Occipital lobe (tissue), 2 donors: ENCODE results near the gene LRMDA. TPM values are rescaled to one million over a fixed set of nuclear protein-coding genes. Genes with fewer than 3 reads are reported as not detected.

Experiments
- DNase-seq: peaks from one replicate; lab custom pipeline; 2025; lab: John Stamatoyannopoulos, UW
- total RNA-seq: library from RNA; depleted of rRNA; stranded (reverse); fragments of >200 nt; gene quantifications from one replicate; pipeline ENCODE4 v1.2.3, GENCODE V29; 2014

Gene LRMDA
- 0.62 TPM for total RNA-seq

- no peak for DNase-seq
Measured at GRCh38 chr10:75431180-75432111, at the start of gene LRMDA. Gene LRMDA, plus strand, starts transcription at chr10:75431624.

- DNase-seq: no peak
Measured at GRCh38 chr10:75386128-75386527, 45.3 kb upstream of the LRMDA start.

- no peak for DNase-seq
Measured at GRCh38 chr10:75388082-75388481, 43.3 kb upstream of the LRMDA start.

DNA sequence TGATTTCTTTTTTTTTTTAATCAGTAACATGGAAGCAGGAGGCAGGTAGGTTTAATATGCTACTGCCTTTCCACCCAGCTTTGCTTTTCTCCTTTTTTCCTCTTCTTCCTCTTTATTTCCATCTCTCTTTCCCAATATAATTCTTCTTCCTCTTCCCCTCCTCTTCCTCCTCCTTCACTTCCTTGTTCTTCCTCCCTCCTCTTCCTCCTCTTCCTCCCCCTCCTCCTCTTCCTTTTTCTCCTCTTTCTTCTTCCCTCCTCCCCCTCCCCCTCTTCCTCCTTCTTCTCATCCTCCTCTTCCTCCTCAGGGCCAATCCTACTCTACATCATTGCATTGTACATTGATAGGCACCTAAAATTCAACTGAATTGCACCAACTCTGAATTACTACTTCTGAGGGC is 41.2 kb upstream of the LRMDA start:
- no peak for DNase-seq

GRCh38 chr10:75392271-75392670 is 39.2 kb upstream of the LRMDA start:
- no peak for DNase-seq

DNA sequence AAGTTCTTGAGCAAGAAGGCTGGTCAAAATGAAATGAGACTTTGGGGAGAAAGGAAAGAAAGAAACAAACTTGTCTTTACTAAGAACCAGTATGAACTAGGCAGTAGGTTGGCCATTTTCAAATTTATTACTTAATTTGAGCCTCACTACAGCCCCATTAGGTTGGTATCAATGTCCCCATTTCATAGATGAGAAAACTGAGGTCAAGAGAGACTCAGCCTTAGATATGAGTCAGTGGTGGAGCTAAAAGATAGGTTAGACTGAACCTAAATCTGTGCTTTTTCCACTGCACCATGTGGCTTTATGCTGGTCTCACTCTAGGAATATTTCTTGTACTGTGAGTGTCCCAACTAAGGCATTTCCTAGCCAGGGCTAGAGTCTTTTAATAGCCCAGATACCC is 38.7 kb upstream of the LRMDA start:
- no peak for DNase-seq

DNA sequence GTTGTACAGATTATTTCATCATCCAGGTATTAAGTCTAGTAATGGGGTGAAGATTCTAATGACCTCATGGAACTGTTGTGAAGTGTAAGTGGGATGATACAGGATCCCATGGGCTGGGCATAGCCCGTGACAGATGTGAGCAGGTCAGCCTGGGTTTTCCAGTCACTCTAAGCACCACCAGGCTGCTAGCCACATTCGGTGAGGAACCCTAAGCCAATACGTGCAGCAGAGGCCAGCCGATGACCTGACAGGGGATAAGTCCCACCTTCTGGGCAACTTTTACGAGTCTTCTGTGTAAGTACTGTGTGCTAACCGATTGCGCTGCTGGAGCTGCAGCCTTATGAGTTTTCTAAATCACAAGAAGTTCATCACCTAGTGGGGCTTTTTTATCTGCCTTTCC is 37.2 kb upstream of the LRMDA start:
- no peak for DNase-seq

DNA sequence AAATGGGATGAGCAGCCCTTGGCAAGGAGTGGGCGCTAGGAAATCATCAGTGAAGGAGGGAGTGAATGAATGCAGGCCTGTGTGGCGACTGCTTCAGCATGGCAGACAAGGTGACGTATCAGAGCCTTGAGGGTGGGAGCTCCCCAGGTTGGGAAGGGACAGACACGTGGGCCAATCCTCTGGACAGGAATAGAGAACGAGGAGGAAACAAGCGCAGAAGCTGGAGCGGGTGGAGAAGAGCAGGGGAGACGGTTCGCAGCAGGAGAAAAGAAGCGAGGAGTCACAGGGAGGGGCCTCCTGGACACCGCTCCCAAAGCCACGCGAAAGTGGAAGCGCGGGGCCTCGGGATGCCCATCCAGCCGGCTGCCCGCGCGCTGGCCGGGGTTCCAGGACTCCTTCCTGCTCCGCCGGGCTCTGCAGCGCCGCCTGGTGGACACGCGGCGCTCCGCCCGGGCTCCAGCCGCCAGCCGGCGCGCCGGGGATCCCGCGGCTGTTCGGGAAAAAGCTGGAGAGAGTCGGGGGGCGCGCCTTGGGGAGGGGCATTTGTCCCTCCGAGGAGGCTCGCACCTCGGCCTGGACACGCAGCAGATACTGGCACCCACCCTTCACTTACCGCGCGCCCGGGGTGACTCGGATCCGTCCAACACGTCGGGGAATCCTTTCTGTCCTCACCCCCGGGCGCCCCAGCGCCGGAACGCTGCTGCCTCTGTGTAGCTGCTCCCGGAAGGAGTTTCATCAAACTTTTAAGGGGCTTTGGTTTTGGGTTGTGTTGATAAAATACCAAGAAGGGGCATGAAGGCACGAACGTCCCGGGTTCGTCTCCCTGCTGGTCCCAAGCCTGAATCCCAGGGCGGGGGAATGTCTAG is 36.1 kb upstream of the LRMDA start:
- DNase-seq: no peak

- no peak for DNase-seq
Measured at GRCh38 chr10:75395932-75396630, 35.3 kb upstream of the LRMDA start.

DNA sequence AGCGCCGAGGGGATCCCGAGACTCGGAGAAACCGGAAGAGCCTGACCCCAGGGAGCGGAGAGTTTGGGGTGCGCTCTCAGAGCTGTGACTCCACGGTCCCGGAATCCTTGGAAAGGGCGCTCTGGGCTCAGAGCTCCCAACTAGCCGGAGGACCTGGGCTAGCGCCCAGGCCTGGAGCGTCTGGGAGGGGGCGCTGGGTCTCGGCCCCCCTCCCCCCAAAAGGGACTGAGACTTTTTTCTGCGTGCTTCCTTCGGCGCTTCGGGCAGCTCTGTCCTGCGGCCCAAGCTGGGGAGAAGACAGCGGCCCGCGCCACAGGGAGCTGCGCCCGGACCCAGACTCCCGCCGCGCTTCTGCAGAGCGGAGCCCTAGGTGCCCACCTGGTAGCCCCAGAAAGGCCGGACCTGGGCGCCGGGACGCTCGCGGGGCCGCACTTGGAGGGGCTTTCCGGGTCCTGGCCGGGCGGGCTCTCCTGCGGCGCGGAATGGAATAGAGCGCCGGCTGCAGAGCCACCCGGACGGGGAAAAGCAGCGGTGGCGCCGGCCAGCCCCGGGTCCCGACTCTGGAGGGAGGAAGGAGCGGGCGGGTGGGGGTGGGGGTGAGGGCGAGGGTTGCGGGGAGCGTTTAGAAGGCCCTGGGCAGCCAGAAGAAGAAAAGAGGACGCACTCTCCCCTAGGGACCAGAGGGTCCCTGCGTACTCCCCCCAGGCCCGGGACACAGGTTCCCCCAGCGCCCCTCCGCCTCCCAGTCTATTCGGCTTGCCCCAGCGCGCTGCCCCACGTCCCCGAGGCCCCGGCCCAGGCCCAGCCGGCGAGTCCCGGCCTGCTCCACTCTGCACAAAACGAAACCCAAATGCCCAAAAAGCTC is 34.6 kb upstream of the LRMDA start:
- no peak for DNase-seq

DNA sequence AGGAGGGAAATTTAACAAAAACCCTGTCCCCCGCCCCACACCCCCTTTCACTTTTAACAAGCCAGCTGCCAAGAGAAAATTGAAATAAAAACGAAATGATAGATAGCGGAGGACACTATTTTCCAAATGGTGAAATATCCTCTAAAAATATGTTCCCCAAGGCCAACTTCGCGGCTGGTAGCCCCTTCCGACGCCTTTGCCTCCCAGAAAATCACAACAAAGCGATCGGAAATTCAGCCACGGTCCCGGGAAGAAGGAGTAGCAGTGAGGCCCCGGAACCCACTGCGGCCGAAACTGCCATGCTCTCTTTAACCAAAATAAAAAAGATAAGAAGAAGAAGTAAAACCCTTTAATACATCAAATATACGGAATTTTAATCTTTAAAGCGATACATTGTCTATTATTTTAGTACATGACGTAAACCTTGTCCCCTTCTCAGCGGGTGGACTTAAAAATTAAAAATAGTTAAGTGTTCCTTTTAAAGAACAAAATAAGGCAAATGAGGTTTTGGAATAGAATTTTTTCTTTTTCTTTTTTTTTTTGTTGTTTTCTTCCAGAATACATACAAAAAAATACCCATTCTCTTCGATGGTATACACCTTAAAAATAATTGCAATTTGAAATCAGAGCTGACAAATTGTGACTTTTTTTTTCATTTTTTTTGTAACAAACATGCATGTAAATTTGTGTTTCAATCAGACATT is 33.8 kb upstream of the LRMDA start:
- no peak for DNase-seq

DNA sequence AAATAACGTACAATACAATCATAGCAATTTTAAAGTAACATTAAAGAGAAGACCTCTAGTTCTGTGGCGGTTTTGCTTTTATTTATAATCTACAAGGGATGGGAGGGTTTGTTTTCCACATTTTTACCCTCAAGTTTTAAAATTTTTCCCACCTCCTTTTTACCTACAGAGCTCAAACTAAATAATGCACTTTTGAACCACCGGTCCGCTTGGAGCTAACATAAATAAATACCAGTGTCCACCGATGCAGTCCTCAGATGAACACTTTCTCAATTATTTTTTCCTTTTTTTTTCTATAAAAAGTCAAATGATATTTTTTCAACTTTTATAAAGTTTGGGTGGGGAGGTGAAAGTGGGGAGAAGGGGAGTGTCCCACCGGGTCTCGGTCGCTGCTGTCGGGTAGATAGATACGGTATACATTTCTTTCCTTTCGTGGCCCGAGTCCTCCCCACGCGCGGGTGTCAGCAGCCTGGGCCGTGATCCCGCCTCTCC is 33.2 kb upstream of the LRMDA start:
- no peak for DNase-seq

GRCh38 chr10:75398692-75399460 is 32.5 kb upstream of the LRMDA start:
- DNase-seq: no peak

DNA sequence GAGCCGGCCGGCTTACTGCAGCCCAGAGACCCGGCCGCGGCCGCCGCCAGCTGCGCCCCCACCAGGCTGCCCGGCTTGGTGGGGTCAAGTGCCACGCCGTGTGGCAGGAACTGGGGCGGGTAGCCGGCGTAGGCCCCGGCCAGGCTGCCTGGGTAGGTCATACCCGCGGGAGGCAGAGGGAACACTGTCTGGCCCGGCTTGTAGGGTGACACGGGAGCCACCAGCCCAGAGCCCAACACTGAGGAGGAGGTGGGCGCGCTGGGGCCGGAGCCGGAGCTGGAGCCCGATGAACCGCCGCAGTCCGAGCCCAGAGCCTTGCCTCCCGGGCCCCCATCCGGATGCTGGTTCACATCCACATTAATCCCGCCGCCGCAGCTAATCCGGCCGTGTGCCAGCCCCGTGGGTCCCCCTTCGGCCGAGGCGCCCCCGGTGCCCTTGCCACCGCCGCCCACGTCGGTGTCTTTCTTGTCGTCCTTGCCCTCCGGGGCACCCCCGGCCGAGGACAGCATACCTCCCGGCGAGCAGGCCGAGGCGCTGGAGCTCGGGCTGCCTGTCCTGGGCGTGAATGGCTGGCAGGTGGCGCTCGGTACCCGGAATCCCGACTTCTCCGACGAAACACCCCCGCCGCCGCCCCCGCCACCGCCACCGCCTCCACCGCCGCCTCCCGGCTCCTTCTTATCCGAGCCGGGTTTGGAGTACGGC is 31.8 kb upstream of the LRMDA start:
- DNase-seq: peak; percentile 52

- DNase-seq: no peak
Measured at GRCh38 chr10:75400163-75400770, 31.2 kb upstream of the LRMDA start.

- peak; percentile 58 for DNase-seq
Measured at GRCh38 chr10:75400771-75401568, 30.5 kb upstream of the LRMDA start.
